Kidney tubule cell (primary cell): ENCODE results near the gene EPS8.
"Not testable (repeated sequence)": the region's sequence is repeated elsewhere in the genome, so short reads cannot be mapped to it uniquely, and the experiment has no call there.

Source experiments
- DNase-seq: peaks from one replicate; pipeline ENCODE4 v3.0.0-alpha.2; 2018; ENCODE audit warnings: low spot score

EPS8 gene

DNA sequence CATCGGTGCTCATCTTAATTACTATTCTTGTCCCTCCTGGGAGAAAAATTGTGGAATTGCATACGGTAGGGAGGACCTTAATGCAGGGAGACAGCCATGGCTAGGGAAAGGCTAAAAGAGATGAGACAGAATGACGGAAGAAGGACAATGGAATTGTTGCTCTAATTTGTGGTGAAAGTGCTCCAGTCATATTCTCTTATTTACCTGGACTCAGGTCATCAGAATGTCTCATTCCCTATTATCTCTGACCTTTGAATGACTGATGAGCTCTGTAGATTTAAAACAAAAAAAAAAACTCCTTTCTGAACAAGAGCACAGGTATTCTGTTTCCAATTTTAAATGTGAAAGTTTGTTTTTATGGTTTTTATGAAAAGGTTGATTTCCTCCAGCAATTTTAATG lies 8.6 kb upstream of the EPS8 start:
- peak; percentile 47 for DNase-seq

DNA sequence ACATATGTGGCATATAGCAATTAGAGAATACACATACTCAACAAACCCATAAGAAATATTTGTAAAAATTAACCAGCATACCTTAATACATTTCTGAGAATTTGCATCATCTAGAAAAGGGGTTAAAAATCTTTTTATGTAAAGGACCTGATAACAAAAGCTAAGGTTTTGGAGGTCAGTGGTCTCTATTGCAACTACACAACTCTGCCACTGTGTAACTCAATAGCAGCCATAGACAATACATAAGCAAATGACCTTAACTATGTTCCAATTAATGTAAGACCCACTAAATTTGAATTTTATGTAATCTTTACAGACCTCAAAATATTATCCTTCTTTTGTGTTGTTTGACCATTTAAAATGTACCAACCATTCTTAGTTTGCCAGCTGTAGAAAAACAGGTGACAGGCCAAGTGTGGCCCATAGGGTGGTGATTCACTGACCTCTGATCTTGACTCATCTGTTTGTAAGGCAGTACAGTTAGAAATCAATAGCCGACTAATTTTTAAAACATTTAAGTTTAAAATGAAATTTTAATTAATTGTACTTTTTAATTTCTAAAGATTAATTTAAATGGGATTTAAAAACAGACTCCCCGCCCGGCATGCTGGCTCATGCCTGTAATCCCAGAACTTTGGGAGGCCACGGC lies 7.4 kb upstream of the EPS8 start:
- peak; percentile 86 for DNase-seq

GRCh38 chr12:15794836-15795235 lies 5.6 kb upstream of the EPS8 start:
- no peak for DNase-seq

- DNase-seq = no peak
These were observed 5.0 kb upstream of the EPS8 start for GRCh38 chr12:15794196-15794595.

DNA sequence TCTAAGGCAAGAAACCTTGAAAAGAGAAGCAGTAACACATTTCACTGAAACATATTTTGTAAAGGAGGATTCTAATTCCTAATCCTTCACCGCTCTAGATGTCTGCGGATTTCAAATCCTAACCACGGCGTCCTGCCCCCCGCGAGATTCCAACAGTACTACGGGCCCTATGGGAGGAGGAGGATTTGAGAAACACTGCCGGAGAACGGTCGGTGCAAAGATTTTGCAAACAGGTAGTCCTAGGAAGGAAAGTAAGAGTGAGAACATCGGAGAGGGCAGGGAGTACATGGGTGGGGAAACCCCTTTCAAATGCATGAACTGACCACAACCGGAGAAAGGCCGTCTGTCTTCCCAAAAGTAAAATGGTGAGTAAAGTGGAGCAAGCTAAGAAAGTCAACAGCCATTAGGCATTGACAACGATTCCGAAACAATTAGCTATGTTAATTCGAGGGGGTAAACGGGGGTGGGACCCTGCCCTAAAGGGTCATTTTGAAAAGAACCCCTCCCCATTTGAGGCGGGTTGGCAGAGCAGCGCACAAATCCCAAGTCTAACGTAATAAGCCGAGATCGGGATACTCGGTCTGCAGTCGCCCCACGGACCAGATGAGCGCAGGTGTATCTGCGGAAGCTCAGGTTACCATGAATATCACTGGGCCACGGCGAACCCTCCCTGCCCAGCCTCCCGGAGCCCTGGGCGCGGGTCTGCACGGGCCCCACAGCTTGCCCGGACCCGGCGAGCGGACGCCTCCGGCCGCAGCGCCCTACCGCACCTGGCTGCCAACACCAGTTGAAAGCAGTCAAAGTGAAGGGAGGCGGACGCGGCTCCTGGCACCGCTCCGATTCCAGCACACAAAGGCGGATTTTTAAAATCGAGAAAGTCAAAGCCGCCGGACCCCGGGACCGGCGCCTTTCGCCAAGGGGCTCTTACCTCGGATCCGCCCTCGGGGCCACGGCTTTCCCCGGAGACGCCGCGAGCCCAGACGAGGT lies 662 bp downstream of the EPS8 start:
- DNase-seq = peak; percentile 77

DNA sequence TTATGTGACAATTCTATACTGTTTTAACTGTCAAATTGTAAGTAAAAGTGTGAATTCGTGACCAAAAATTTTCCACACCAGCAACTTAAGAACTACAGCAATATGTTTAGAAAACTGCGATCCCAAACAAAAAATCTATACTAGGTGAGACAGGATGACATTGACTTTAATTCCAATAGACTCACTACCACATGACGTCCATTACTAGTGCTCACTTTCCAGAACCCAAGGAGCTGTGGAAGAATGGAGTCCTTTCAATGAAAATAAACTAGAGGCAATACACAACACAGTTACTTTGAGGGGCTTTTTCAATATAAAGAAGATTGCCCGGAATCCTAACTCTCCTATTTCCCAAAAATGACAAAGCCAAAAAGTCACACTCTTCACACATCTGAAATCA lies 1.4 kb downstream of the EPS8 start:
- no peak for DNase-seq

DNA sequence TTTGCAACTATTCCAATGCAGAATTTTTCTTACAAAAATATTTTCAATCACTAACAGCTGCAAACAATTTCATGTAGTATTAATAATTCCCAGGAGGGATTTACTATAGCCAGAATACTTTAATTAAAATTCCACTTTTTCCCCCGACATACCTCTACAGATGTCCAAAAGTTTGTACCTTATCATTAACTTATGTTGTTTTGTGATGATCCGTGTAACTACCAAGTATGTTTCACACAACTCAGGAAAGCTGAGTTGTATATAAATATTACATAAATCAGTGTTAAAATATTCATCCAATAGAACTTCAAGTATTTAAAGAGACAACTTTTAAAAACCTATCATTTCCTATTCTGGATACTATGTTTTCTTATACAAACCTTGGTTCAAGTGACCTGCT lies 2.4 kb downstream of the EPS8 start:
- no peak for DNase-seq

- no peak for DNase-seq
These were observed 5.9 kb downstream of the EPS8 start for GRCh38 chr12:15783288-15783687.

- DNase-seq = no peak
These were observed 6.5 kb downstream of the EPS8 start for GRCh38 chr12:15782667-15783066.

DNA sequence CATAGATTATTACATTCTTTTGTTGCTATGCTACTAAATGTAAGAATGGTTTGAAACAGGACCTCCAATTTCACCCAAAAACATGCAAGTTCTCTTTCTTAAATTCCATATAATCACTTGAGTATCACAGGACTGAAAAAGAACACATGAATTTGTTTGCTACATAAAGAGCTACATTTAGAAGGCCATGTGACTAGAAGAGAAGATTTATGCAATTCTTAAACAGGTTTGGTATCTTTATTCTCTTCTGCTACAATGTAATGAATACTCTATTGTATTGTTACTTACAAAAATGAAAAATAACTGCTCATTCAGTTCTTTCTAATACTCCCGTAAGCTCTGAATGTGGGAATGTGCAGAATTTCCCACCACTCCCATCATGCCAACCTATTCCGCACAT lies 9.3 kb downstream of the EPS8 start:
- DNase-seq = no peak

DNA sequence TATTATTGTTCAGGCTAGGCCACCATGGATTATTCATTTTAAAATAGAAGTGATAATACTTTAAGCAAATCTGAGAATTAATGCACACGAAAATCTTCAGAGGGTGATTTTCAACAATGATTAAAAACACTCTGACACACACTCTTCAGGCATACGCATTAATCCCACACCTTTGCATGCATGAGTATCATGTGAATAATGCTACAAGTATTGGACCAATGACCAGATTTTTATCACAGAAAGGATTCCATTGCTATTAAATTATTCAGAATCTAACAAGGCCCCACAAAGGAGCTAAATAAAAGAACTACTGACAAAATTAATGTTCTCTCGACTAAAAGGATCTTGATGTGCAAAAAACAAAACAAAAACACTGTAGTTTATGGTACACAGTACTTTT lies 11.1 kb downstream of the EPS8 start:
- peak; percentile 75 for DNase-seq

DNA sequence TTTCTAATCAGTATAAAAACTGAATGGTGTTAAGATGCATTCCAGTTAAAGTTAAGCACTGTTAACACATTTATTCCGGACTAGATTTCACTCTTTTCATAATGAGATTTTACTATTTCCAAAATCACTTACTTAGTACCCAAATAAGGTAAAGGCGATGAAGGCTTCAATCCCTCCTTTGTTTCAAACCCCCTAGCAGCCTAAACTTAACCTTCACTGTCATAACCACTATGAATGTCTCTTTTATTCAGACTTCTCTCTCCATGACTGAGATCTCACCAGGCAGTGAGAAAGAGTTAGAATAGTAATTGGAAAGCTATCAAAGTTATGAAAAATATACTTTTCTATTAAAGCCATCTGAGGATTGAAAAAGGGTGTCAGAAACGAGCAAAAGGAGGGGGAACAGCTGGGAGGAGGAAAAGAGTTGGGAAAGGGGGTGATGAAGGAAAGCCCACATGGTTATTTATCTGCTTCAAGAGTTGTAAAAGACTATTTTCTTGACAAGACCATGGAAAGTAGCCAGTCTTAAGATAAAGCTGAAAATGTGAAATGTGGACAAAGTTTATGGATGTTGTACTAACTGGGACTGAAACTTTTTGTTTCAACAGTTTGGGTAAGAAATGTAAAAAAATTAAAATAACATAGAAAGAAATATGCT lies 11.7 kb downstream of the EPS8 start:
- no peak for DNase-seq

DNA sequence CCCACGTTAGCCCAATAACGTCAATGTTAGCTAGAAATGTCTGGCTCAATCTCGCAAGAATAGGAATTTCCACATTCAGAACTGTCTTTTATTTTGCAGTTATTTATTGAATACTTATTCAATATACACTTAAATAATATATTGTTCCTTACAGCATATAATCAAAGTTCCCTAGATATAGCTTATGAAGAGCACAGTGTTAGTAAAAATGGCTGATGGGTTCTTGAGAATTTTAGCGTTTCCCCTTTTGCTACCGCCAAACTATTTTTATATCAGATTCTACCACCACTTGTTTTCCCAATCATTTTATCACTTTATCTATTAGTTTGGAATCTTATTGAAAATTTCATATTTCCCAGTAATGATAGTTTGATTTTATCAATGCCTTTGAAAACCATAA lies 12.7 kb downstream of the EPS8 start:
- no peak for DNase-seq

DNA sequence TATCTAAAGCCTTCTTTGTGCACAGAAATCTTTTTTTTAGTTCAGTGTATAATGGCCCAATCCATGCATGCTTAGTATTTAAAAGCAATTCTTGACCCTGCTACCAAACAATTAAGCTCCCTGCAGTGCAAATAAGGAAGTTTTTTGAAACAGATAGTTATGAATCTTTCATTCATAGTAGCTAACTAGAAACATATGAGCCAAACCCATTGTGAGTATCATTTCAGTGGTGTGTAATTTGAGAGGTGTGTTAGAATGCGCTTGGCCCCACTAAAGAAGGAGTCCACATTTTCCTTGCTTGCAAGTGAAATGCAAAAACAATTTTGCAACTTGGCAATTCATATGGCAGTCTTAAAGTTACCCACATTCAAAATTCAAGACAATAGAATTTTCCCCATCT lies 14.4 kb downstream of the EPS8 start:
- no peak for DNase-seq

- peak; percentile 20 for DNase-seq
These were observed 16.7 kb downstream of the EPS8 start for GRCh38 chr12:15772405-15773018.

GRCh38 chr12:15770581-15770980 lies 18.6 kb downstream of the EPS8 start:
- no peak for DNase-seq

GRCh38 chr12:15770021-15770420 lies 19.2 kb downstream of the EPS8 start:
- no peak for DNase-seq

DNA sequence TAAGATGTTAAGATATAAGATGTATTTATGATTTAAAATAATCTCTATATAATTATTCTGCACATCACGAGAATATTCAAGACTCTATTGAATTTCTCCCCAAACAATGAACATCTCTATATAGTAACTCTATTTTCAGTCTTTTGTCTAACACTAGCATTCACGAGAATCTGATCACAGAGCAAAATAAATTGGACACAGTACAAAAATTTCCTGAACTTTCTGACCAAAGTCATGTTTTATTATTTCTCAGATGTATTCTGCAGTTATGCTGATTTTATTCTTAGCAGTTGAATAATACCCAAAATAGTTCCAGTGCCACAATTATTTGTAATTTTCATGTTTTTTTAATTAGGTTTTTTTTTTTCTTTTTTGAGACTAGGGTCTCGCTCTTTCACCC lies 19.6 kb downstream of the EPS8 start:
- DNase-seq = no peak

DNA sequence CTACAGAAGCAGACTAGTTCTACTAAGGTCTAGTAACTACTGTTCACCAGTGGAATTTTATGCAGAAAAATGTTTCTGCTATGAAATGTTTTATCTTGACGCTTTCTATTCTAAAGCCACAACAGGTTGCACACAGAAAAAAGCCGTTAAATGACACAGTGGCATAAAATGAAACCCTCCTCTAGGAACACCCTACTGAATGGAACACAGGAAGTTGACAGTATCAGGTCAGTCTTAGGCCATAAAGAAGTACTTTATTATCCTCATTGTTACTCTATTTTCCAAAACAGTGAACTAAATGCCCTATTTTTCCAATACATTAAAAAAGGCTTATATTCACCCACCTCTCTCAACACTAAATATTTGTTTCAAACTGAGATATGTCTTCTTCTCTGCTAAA lies 21.9 kb downstream of the EPS8 start:
- DNase-seq = no peak

DNA sequence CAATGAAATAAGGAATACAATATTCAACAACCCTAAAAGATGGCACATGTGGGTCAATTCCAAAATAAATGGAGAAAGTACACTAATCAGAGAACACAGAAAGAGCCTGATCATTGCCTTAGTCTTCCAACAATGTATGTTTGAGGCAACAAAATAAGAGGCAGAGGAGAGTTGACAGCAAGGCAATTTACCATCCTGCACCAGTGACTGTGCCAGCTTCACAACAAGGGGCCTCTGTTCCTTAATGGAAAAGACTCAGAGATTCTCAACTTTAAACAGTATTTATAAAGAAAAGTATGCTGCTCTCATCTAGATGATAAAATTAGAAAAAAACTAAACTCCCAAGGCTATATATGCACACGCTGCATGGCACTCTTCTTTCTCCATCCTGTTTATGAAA lies 25.9 kb downstream of the EPS8 start:
- DNase-seq = no peak

- not testable (repeated sequence) for DNase-seq
These were observed 27.0 kb downstream of the EPS8 start for GRCh38 chr12:15762162-15762561.

DNA sequence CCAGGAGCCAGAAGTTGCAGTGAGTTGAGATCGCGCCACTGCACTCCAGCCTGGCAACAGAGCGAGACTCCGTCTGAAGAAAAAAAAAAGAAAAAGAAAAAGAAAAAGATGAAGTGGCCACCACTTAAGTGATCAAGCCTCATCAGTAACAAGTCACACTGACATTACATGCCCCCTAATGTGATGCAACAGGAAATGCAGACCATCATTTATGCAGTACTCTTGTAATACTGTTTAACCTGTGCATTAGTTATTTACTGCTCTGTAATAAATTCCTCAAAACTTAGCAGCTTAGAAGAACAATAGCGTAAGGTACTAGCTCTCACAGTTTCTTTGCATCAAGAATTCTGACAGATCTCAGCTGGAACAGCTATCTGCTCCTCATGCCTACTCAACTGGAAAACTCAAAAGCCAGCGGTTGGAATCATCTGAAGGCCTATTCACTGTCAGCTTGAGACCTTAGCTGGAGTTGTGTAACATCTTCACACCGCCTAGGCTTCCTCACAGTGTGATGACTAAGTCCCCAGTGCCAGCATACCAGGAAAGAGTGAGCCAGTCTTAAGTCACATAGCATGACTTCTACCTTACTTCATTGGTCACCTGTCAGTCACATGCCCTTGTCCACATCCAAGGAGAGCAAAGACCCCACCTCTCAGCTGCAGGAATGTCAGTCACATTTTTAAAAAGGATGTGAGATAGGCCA lies 31.5 kb downstream of the EPS8 start:
- peak; percentile 99 for DNase-seq
